RPMI7951 (cell line): ENCODE measurements around the gene PLA2G4E. TPM values are rescaled to one million over a fixed set of nuclear protein-coding genes. Genes with fewer than 3 reads are reported as not detected.

Experiments used
- DNase-seq: peaks from one replicate; pipeline ENCODE4 v3.0.0-alpha.2; 2012; ENCODE audit warnings: low read depth
- total RNA-seq: library from RNA; depleted of rRNA; stranded (reverse); fragments of >200 nt; shearing (Covaris generic); gene quantifications from 2 replicates; pipeline ENCODE4 v1.2.3, GENCODE V29; 2014; rRNA removed

Gene PLA2G4E
- total RNA-seq, 1 experiment from 2014 or later: not detected

DNA sequence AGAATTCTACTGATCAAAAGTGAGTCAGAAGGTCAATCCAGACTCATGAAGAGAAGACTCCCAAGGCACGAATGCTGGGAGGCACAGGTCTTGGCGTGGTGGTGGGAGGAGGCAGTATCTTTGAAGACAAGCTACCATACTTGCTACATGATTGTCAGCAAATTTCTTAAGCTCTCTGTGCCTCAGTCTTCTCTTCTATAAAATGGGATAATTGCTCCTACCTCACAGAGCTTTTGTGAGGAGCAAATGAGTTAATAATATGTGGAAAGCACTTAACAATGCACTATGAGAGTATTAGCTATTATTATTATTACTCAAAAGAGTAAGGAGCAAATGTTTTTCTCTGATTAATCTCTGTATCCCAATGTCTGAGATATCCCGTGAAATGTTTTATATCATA lies 84.7 kb downstream of the PLA2G4E start:
- DNase-seq: no peak

DNA sequence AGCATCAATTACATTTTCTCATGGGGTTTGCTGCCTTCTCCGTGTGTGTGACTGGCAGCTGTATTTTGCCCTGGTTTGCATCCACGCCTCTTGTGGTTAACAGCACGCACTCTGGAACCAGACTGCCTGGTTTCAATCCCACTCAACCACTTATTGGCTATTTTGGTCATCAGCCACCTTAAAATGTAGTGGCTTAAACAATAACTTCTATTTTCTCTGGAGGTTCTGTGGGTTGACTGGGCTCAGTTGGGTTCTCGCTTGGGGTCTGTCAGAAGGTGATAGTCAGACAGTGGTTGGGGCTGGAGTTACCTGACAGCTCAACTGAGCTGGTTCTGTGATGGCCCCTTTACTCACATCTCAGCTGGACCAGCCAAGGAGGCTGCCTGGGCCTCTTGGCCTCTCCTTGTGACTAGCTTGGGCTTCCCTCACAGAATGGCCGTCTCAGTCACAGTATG lies 85.2 kb downstream of the PLA2G4E start:
- DNase-seq: peak; percentile 65

- DNase-seq: peak; percentile 70
These were observed 86.0 kb downstream of the PLA2G4E start for GRCh38 chr15:41934843-41935242.

DNA sequence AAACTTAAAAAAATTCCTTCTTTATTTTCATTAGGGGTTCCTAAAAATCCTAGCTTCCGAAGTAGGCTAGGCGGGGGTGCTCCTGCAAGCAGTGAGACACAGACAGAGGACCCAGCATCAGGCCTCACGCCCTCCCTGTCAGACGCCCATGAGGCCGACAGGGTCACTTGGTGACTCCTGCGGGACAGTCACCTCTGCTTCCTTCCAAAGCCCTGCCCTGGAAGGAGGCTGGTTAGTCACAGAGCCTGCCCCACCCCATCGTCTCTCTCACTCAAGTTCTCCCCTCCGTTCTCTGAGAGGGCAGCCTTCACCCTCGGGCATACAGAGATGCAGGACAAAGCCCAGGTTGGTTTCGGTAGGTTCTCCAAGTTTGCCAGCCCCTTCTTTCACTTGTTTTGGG lies 87.1 kb downstream of the PLA2G4E start:
- peak; percentile 76 for DNase-seq

- DNase-seq: no peak
These were observed 87.5 kb downstream of the PLA2G4E start for GRCh38 chr15:41933326-41933725.

GRCh38 chr15:41932511-41933289 lies 88.1 kb downstream of the PLA2G4E start:
- no peak for DNase-seq

DNA sequence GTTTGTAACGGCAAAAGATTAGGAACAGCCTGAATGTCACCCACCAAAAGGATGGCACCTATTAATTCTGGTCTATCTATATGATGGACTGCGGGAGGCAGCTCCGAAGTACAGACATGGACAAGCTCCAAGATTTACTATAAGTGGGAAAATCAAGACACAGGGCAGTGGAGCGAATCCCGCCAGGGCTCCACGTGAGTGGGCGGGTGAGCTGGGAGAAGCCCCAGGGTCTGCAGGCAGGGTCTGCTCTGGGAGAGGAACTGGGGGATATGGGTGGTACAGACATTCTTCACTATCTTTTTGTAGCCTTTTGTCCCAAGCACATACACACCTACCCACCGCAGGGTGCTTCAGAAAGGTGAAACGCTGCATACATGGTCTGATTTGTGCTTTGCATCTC lies 88.7 kb downstream of the PLA2G4E start:
- DNase-seq: no peak

Other genes with a start within 250 kb of the PLA2G4E start
- 8.1 and 10.0 TPM in 2 replicates for gene MAPKBP1, start 246.6 kb downstream of the PLA2G4E start, total RNA-seq
- gene JMJD7, start 192.9 kb downstream of the PLA2G4E start, total RNA-seq: 5.3 and 7.8 TPM in 2 replicates
- 0.36 and 0.39 TPM in 2 replicates for gene PLA2G4B, start 182.2 kb downstream of the PLA2G4E start, total RNA-seq
- gene SPTBN5, start 127.0 kb downstream of the PLA2G4E start, total RNA-seq: 1.7 and 1.9 TPM in 2 replicates
- 35.3 and 43.4 TPM in 2 replicates for gene EHD4, start 48.5 kb downstream of the PLA2G4E start, total RNA-seq
- not detected in 2 replicates for gene PLA2G4D, start 73.5 kb upstream of the PLA2G4E start, total RNA-seq
- gene PLA2G4F, start 135.6 kb upstream of the PLA2G4E start, total RNA-seq: not detected in 2 replicates
- 28.1 and 29.0 TPM in 2 replicates for gene VPS39, start 187.3 kb upstream of the PLA2G4E start, total RNA-seq